Measurements from ENCODE around the gene HTRA3. TPM values are rescaled to one million over a fixed set of nuclear protein-coding genes. Genes with fewer than 3 reads are reported as not detected.

Gene HTRA3
- total and polyA plus RNA-seq, 7 experiments from 2014 or later: not detected

DNA sequence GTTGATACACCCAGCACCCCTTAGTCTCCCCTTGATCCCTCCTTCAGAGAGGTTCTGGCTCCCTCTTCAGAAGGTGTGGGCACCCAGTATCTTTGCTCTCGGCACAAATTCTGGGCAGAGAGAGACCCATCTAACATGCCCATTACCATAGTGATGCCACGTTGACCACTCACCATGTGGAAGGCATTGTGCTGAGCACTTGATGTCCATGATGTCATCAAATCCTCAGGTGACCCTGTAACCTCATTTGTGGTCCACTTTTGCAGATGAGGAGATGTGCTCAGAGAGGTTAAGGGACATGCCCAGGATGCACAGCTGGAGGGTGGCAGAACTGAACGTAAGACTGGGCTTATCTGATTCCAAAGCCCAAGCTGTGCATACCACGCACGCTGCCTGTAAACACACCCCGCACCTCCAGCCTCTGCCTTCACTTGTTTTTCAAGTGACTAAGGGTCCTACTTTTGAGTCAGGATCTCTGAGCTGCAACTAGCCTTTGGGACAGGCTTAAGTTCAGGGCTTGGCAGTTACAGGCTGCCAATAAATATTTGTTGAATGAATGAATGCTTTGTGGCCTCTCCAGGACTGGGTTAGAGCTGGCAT, 55.2 kb downstream of the HTRA3 start:
- Mint-ChIP-seq H3K4me1 (no peaks in the 10 kb centered on the region), H3K9me3 (no peaks in the 10 kb centered on the region), H3K27ac (peak overlapping the region in 1 of 9 donors; percentile 27), H3K27me3 (no peaks in the 10 kb centered on the region), H3K4me3 (no peak overlapping the region), H3K36me3 (no peaks in the 10 kb centered on the region)
- intact Hi-C loops (cut with micrococcal nuclease): no loop called here
- DNase-seq (no peak), ATAC-seq (no peak)
- no peaks in the 10 kb centered on the region for H3K4me1 ChIP-seq (ENCODE audit: control insufficient read depth in 2 of 2, insufficient read depth in 2 of 2, low read length in 2 of 2)
- H3K36me3 ChIP-seq (ENCODE audit: control insufficient read depth in 2 of 3, insufficient read depth in 3 of 3, low read length in 3 of 3): no peaks in the 10 kb centered on the region
- no peak overlapping the region for H3K27ac ChIP-seq (ENCODE audit: low read depth, low read length)
- no peak overlapping the region for H3K4me3 ChIP-seq (ENCODE audit: low read length)
- ChIA-PET CTCF (no interaction called here), POLR2A (no interaction called here)
- no peaks in the 10 kb centered on the region for H3K9me3 ChIP-seq (ENCODE audit: control insufficient read depth in 2 of 3, low read length in 3 of 3)
- no peaks in the 10 kb centered on the region for H3K27me3 ChIP-seq (ENCODE audit: control insufficient read depth in 2 of 2, insufficient read depth in 2 of 2, low read length in 2 of 2)

DNA sequence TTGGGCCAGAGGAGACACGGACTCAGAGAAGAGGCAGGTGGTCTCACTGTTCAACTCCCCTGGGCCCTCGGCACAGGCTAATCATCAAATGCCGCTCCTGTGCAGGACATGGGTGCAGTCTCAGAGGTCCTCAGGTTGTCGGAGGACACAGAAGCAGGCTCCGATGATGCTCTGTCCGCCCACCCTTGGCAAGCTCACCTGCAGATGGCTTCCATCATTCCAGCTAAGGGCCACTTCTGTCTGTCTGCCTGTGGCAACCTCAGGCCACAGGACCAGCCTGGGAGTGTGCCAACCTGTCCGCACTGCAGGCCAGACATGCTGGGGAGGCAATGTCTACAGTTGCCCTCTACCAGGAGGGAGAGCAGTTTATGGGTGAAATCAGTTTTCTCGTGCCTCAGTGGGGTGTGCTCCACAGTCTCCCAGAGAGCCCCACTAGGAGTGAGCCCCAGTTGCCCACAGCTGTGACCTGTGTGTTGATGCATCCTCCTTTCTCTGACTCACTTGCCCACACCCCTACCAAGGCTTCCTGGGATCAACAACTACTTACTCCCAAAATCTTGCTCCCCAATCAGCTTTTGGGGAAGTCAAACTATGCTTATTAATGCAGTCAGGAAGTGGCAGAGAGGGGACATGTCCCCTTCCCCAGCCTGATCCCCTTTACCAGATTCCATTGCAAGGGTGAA, 55.9 kb downstream of the HTRA3 start:
- H3K36me3 Mint-ChIP-seq: no peaks in the 10 kb centered on the region
- Histone ChIP-seq H3K4me1 (ENCODE audit: control insufficient read depth in 2 of 2, insufficient read depth in 2 of 2, low read length in 2 of 2) (no peaks in the 10 kb centered on the region), H3K27ac (ENCODE audit: low read depth, low read length) (no peak overlapping the region), H3K4me3 (ENCODE audit: low read length) (no peak overlapping the region), H3K9me3 (ENCODE audit: control insufficient read depth in 2 of 3, low read length in 3 of 3) (no peaks in the 10 kb centered on the region), H3K27me3 (ENCODE audit: control insufficient read depth in 2 of 2, insufficient read depth in 2 of 2, low read length in 2 of 2) (no peaks in the 10 kb centered on the region), H3K36me3 (ENCODE audit: control insufficient read depth in 2 of 3, insufficient read depth in 3 of 3, low read length in 3 of 3) (no peaks in the 10 kb centered on the region)
- ChIA-PET CTCF (no interaction called here), POLR2A (no interaction called here)
- H3K4me3 Mint-ChIP-seq: no peak overlapping the region
- intact Hi-C loops (cut with micrococcal nuclease): no loop called here
- H3K27ac Mint-ChIP-seq: no peak overlapping the region
- DNase-seq (no peak), ATAC-seq (no peak)
- no peaks in the 10 kb centered on the region for H3K9me3 Mint-ChIP-seq
- no peaks in the 10 kb centered on the region for H3K27me3 Mint-ChIP-seq
- H3K4me1 Mint-ChIP-seq: no peaks in the 10 kb centered on the region

GRCh38 chr4:8326206-8326605, 56.7 kb downstream of the HTRA3 start:
- no peak overlapping the region for H3K4me3 Mint-ChIP-seq
- Histone ChIP-seq H3K36me3 (ENCODE audit: control insufficient read depth in 2 of 3, insufficient read depth in 3 of 3, low read length in 3 of 3) (no peaks in the 10 kb centered on the region), H3K4me1 (ENCODE audit: control insufficient read depth in 2 of 2, insufficient read depth in 2 of 2, low read length in 2 of 2) (no peaks in the 10 kb centered on the region), H3K27me3 (ENCODE audit: control insufficient read depth in 2 of 2, insufficient read depth in 2 of 2, low read length in 2 of 2) (no peaks in the 10 kb centered on the region), H3K4me3 (ENCODE audit: low read length) (no peak overlapping the region), H3K9me3 (ENCODE audit: control insufficient read depth in 2 of 3, low read length in 3 of 3) (no peaks in the 10 kb centered on the region), H3K27ac (ENCODE audit: low read depth, low read length) (no peak overlapping the region)
- ChIA-PET CTCF (no interaction called here), POLR2A (no interaction called here)
- H3K27ac Mint-ChIP-seq: no peak overlapping the region
- no peaks in the 10 kb centered on the region for H3K36me3 Mint-ChIP-seq
- DNase-seq: no peak
- no peaks in the 10 kb centered on the region for H3K27me3 Mint-ChIP-seq
- ATAC-seq: no peak
- H3K4me1 Mint-ChIP-seq: no peaks in the 10 kb centered on the region
- no peaks in the 10 kb centered on the region for H3K9me3 Mint-ChIP-seq
- intact Hi-C loops (cut with micrococcal nuclease): no loop called here

DNA sequence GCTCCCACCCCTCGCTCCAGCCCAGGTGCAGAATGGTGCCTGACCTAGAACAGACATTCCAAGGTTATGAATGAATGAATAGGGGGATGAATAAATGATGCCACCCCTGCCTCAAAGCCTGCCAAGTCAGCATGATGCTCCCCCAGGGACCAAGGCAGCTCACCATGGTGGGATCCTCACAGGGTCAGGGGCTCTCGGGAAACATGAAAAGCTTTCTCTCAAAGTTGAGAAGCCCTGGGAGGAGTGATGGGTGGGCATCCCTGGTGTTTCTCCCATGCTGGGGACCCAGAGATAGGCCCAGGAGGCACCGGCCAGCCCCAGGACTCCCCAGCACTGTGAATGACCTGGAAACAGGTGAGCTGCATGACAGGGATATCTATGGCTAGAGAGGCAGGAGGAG, 58.9 kb downstream of the HTRA3 start:
- Mint-ChIP-seq H3K27ac (no peak overlapping the region), H3K4me3 (no peak overlapping the region), H3K9me3 (peaks cover 0 to 8% (median 4%) of the 10 kb centered on the region in 11 donors), H3K4me1 (no peaks in the 10 kb centered on the region), H3K27me3 (no peaks in the 10 kb centered on the region), H3K36me3 (no peaks in the 10 kb centered on the region)
- ChIA-PET CTCF (no interaction called here), POLR2A (no interaction called here)
- H3K27ac ChIP-seq (ENCODE audit: low read depth, low read length): no peak overlapping the region
- H3K4me1 ChIP-seq (ENCODE audit: control insufficient read depth in 2 of 2, insufficient read depth in 2 of 2, low read length in 2 of 2): no peaks in the 10 kb centered on the region
- H3K4me3 ChIP-seq (ENCODE audit: low read length): no peak overlapping the region
- ATAC-seq (no peak), DNase-seq (no peak)
- H3K9me3 ChIP-seq (ENCODE audit: control insufficient read depth in 2 of 3, low read length in 3 of 3): peaks cover 0 to 9% (median 0%) of the 10 kb centered on the region in 3 experiments
- H3K36me3 ChIP-seq (ENCODE audit: control insufficient read depth in 2 of 3, insufficient read depth in 3 of 3, low read length in 3 of 3): no peaks in the 10 kb centered on the region
- H3K27me3 ChIP-seq (ENCODE audit: control insufficient read depth in 2 of 2, insufficient read depth in 2 of 2, low read length in 2 of 2): no peaks in the 10 kb centered on the region
- intact Hi-C loops (cut with micrococcal nuclease): no loop called here

GRCh38 chr4:8328866-8329559, 59.5 kb downstream of the HTRA3 start:
- Mint-ChIP-seq H3K4me1 (no peaks in the 10 kb centered on the region), H3K36me3 (no peaks in the 10 kb centered on the region), H3K4me3 (no peak overlapping the region), H3K9me3 (peaks cover 0 to 8% (median 5%) of the 10 kb centered on the region in 11 donors), H3K27ac (no peak overlapping the region), H3K27me3 (no peaks in the 10 kb centered on the region)
- Histone ChIP-seq H3K27me3 (ENCODE audit: control insufficient read depth in 2 of 2, insufficient read depth in 2 of 2, low read length in 2 of 2) (no peaks in the 10 kb centered on the region), H3K36me3 (ENCODE audit: control insufficient read depth in 2 of 3, insufficient read depth in 3 of 3, low read length in 3 of 3) (no peaks in the 10 kb centered on the region), H3K4me1 (ENCODE audit: control insufficient read depth in 2 of 2, insufficient read depth in 2 of 2, low read length in 2 of 2) (no peaks in the 10 kb centered on the region), H3K4me3 (ENCODE audit: low read length) (no peak overlapping the region), H3K9me3 (ENCODE audit: control insufficient read depth in 2 of 3, low read length in 3 of 3) (peaks cover 0 to 9% (median 0%) of the 10 kb centered on the region in 3 experiments), H3K27ac (ENCODE audit: low read depth, low read length) (no peak overlapping the region)
- DNase-seq (no peak), ATAC-seq (no peak)
- intact Hi-C loops (cut with micrococcal nuclease): no loop called here
- CTCF ChIA-PET: no interaction called here
- POLR2A ChIA-PET: no interaction called here

DNA sequence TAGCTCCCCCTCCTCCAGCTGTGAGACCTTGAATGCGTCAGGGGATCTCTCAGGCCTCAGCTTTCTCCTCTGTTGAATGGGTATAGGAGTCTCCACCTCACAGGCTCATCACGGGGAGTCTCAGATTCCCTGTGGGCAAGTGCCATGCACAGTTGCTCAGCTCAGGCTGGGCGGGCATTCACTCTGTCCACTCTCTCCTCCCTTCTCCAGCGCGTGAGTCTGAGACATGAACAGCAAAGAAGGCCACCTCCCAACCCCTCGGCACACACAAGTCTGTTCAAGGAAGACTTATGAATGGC, 60.0 kb downstream of the HTRA3 start:
- no peak for ATAC-seq
- no peak overlapping the region for H3K4me3 Mint-ChIP-seq
- DNase-seq: no peak
- Histone ChIP-seq H3K27me3 (ENCODE audit: control insufficient read depth in 2 of 2, insufficient read depth in 2 of 2, low read length in 2 of 2) (no peaks in the 10 kb centered on the region), H3K36me3 (ENCODE audit: control insufficient read depth in 2 of 3, insufficient read depth in 3 of 3, low read length in 3 of 3) (no peaks in the 10 kb centered on the region), H3K4me1 (ENCODE audit: control insufficient read depth in 2 of 2, insufficient read depth in 2 of 2, low read length in 2 of 2) (no peaks in the 10 kb centered on the region), H3K9me3 (ENCODE audit: control insufficient read depth in 2 of 3, low read length in 3 of 3) (peaks cover 0 to 9% (median 0%) of the 10 kb centered on the region in 3 experiments), H3K4me3 (ENCODE audit: low read length) (no peak overlapping the region), H3K27ac (ENCODE audit: low read depth, low read length) (no peak overlapping the region)
- ChIA-PET POLR2A (no interaction called here), CTCF (no interaction called here)
- no peaks in the 10 kb centered on the region for H3K4me1 Mint-ChIP-seq
- H3K27me3 Mint-ChIP-seq: no peaks in the 10 kb centered on the region
- H3K36me3 Mint-ChIP-seq: no peaks in the 10 kb centered on the region
- peaks cover 0 to 8% (median 5%) of the 10 kb centered on the region in 11 donors for H3K9me3 Mint-ChIP-seq
- intact Hi-C loops (cut with micrococcal nuclease): no loop called here
- no peak overlapping the region for H3K27ac Mint-ChIP-seq
